Measurements from ENCODE around the gene DAGLA.

GRCh38 chr11:61647529-61647928 lies 32.7 kb upstream of the DAGLA start:
- TF ChIP-seq CTCF (IDR thresholded peaks at IDR 0.05), result no peak
- TF ChIP-seq EP300 (IDR thresholded peaks at IDR 0.05), result no peak

Measured in tibial nerve (tissue), 4 donors.